ENCODE data around the gene EDRF1.

GRCh38 chr10:125693524-125693847 is 26.0 kb upstream of the EDRF1 start:
- no peak for TF ChIP-seq EP300 (IDR thresholded peaks at IDR 0.05)
- no peak for TF ChIP-seq POLR2A (IDR thresholded peaks at IDR 0.05)
- no peak for TF ChIP-seq CTCF (IDR thresholded peaks at IDR 0.05)
